ENCODE measurements around the gene SVEP1.

Gene SVEP1

GRCh38 chr9:110578575-110579033, 937 bp downstream of the SVEP1 start:
- POLR2A ChIA-PET: no interaction called here
- TF ChIP-seq ARNT (IDR thresholded peaks at IDR 0.05) (no peak), SP1 (IDR thresholded peaks at IDR 0.05) (no peak), HDGF (IDR thresholded peaks at IDR 0.05; ENCODE audit: borderline replicate concordance) (no peak), ZNF384 (IDR thresholded peaks at IDR 0.05) (no peak), NFRKB (IDR thresholded peaks at IDR 0.05) (no peak), FOXM1 (IDR thresholded peaks at IDR 0.05; ENCODE audit: borderline replicate concordance) (no peak), FOXA1 (IDR thresholded peaks at IDR 0.05) (no peak)
- CTCF ChIA-PET: interaction anchor here (0.6 to 1.1 kb wide), 2 partner anchors 15 to 45 kb away, joined by 3 read pairs; no protein-coding TSS in a partner anchor
- DNase-seq (ENCODE audit: extremely low spot score): no peak

GRCh38 chr9:110575945-110576344, 3.6 kb downstream of the SVEP1 start:
- ChIA-PET CTCF (no interaction called here), POLR2A (no interaction called here)
- TF ChIP-seq FOXM1 (IDR thresholded peaks at IDR 0.05; ENCODE audit: borderline replicate concordance) (no peak), ARNT (IDR thresholded peaks at IDR 0.05) (no peak), PKNOX1 (IDR thresholded peaks at IDR 0.05) (no peak), HDGF (IDR thresholded peaks at IDR 0.05; ENCODE audit: borderline replicate concordance) (no peak), FOXA1 (IDR thresholded peaks at IDR 0.05) (no peak), LEF1 (IDR thresholded peaks at IDR 0.05; ENCODE audit: borderline replicate concordance) (no peak), L3MBTL2 (conservative IDR thresholded peaks at IDR 0.05) (no peak), ELF4 (IDR thresholded peaks at IDR 0.05) (no peak)
- no peak for DNase-seq (ENCODE audit: extremely low spot score)

- DNase-seq (ENCODE audit: extremely low spot score): no peak
- ChIA-PET POLR2A (no interaction called here), CTCF (no interaction called here)
- TF ChIP-seq ARNT (IDR thresholded peaks at IDR 0.05): no peak
- TF ChIP-seq LEF1 (IDR thresholded peaks at IDR 0.05; ENCODE audit: borderline replicate concordance): no peak
- TF ChIP-seq NFRKB (IDR thresholded peaks at IDR 0.05): no peak
- no peak for TF ChIP-seq BHLHE40 (IDR thresholded peaks at IDR 0.05; ENCODE audit: borderline replicate concordance)
- no peak for TF ChIP-seq HDGF (IDR thresholded peaks at IDR 0.05; ENCODE audit: borderline replicate concordance)
- TF ChIP-seq FOXM1 (IDR thresholded peaks at IDR 0.05; ENCODE audit: borderline replicate concordance): no peak
These were observed 4.4 kb downstream of the SVEP1 start for GRCh38 chr9:110575169-110575568.

GRCh38 chr9:110573305-110573704, 6.2 kb downstream of the SVEP1 start:
- CTCF ChIA-PET: no interaction called here
- POLR2A ChIA-PET: interaction anchor here (1.4 kb wide), 1 partner anchor 317 kb away, joined by 4 read pairs; the partner anchor contains the start of gene TXN

GRCh38 chr9:110571801-110572483, 7.6 kb downstream of the SVEP1 start:
- no peak for TF ChIP-seq FOXM1 (IDR thresholded peaks at IDR 0.05; ENCODE audit: borderline replicate concordance)
- POLR2A ChIA-PET: no interaction called here
- DNase-seq (ENCODE audit: extremely low spot score): no peak
- CTCF ChIA-PET: no interaction called here

More at GRCh38 chr9:110573305-110573704, 6.2 kb downstream of the SVEP1 start:
- DNase-seq (ENCODE audit: extremely low spot score): no peak
- no peak for TF ChIP-seq ZNF384 (IDR thresholded peaks at IDR 0.05)
- TF ChIP-seq LEF1 (IDR thresholded peaks at IDR 0.05; ENCODE audit: borderline replicate concordance): no peak
- TF ChIP-seq CTBP1 (IDR thresholded peaks at IDR 0.05; ENCODE audit: borderline replicate concordance): no peak
- TF ChIP-seq SUZ12 (IDR thresholded peaks at IDR 0.05): no peak
- no peak for TF ChIP-seq PKNOX1 (IDR thresholded peaks at IDR 0.05)
- TF ChIP-seq HDGF (IDR thresholded peaks at IDR 0.05; ENCODE audit: borderline replicate concordance): no peak
- no peak for TF ChIP-seq FOXA1 (IDR thresholded peaks at IDR 0.05)
- no peak for TF ChIP-seq L3MBTL2 (conservative IDR thresholded peaks at IDR 0.05)
- no peak for TF ChIP-seq FOXM1 (IDR thresholded peaks at IDR 0.05; ENCODE audit: borderline replicate concordance)
- TF ChIP-seq FOXK2 (IDR thresholded peaks at IDR 0.05): no peak

- TF ChIP-seq FOXM1 (IDR thresholded peaks at IDR 0.05; ENCODE audit: borderline replicate concordance): no peak
- TF ChIP-seq ZNF384 (IDR thresholded peaks at IDR 0.05): no peak
- TF ChIP-seq SUZ12 (IDR thresholded peaks at IDR 0.05): no peak
- no peak for TF ChIP-seq FOXK2 (IDR thresholded peaks at IDR 0.05)
- POLR2A ChIA-PET: no interaction called here
- CTCF ChIA-PET: no interaction called here
- no peak for DNase-seq (ENCODE audit: extremely low spot score)
These were observed 13.4 kb downstream of the SVEP1 start for GRCh38 chr9:110566156-110566555.

GRCh38 chr9:110561826-110562225, 17.7 kb downstream of the SVEP1 start:
- ChIA-PET CTCF (no interaction called here), POLR2A (no interaction called here)
- DNase-seq (ENCODE audit: extremely low spot score): no peak
- no peak for TF ChIP-seq ZNF384 (IDR thresholded peaks at IDR 0.05)
- TF ChIP-seq ARNT (IDR thresholded peaks at IDR 0.05): no peak
- TF ChIP-seq FOXM1 (IDR thresholded peaks at IDR 0.05; ENCODE audit: borderline replicate concordance): no peak
- TF ChIP-seq BHLHE40 (IDR thresholded peaks at IDR 0.05; ENCODE audit: borderline replicate concordance): no peak
- no peak for TF ChIP-seq FOXK2 (IDR thresholded peaks at IDR 0.05)
- TF ChIP-seq ELF4 (IDR thresholded peaks at IDR 0.05): no peak
- no peak for TF ChIP-seq SP1 (IDR thresholded peaks at IDR 0.05)
- no peak for TF ChIP-seq L3MBTL2 (conservative IDR thresholded peaks at IDR 0.05)
- TF ChIP-seq SUZ12 (IDR thresholded peaks at IDR 0.05): no peak
- no peak for TF ChIP-seq CTBP1 (IDR thresholded peaks at IDR 0.05; ENCODE audit: borderline replicate concordance)
- TF ChIP-seq HDGF (IDR thresholded peaks at IDR 0.05; ENCODE audit: borderline replicate concordance): no peak
- TF ChIP-seq PKNOX1 (IDR thresholded peaks at IDR 0.05): no peak
- TF ChIP-seq NFRKB (IDR thresholded peaks at IDR 0.05): no peak

Data from HEK293T (cell line).